HG03378 (cell line): ENCODE measurements around the gene CDC7.
"Not testable (repeated sequence)": the region's sequence is repeated elsewhere in the genome, so short reads cannot be mapped to it uniquely, and the experiment has no call there.

Experiments used
- ATAC-seq: cut with Tn5 transposase; IDR thresholded peaks from one replicate; pipeline ENCODE4 v1.9.1; 2021; ENCODE audit warnings: mild to moderate bottlenecking, moderate library complexity; ENCODE audit not compliant: unreplicated experiment

CDC7 gene

DNA sequence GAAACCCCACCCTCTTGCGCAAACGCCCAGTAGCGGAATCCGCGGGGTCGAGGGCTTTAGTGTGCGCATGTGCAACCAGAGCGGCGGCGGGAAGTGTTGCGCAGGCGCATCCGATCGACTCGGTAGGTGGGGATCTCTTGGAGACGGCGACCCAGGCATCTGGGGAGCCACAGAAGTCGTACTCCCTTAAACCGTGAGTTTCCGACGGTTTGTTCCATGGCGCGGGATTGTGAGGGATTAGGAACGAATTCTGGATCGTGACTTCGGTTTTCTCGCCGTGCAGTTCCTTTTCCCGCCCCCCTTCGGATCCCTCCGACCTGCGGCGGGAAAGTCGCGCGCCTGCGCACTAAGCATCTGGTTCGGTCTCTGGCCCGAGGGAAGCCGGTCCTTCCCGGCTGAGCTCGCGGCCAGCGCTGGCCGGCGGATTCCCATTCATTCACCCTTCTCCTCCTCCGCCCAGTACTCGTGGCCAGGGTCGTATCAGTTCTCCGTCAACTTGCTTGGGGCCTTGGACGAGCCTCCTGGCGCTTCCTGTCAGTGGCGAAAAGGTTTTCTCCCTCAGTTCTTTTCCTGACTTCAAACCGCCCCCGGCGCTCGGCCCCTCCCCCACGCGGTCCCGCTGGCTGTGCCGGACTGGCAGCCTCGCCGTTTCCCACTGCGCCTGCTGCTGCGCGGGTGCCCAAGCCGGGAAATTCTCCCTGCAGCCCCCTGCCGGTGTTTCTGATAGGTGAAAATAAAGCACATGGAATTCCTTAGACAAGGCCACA is at the start of gene CDC7:
Gene CDC7, plus strand, starts transcription at position 96 of the 767 bp plus-strand sequence. CDS start 866 bp downstream, outside the sequence.
- ATAC-seq = peak; percentile 78

DNA sequence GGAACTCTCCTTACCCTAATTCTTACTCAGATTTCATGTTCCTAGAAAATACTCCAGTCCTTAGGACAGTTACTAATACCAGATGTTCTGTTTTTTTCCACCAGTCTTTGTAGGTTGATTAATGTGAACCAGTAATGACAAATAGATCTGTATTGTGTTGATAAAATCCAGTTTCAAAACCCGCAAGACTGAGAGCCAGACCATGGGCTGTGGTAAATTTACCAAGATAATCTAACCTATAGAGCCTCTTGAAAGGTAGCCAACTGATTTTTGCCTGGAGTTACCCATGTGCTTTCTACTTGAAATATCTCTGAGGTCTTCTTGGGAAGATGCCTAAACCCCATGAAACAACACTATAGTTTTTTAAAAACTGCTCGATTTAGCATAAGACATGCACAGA is 46.5 kb upstream of the CDC7 start:
- ATAC-seq = no peak

DNA sequence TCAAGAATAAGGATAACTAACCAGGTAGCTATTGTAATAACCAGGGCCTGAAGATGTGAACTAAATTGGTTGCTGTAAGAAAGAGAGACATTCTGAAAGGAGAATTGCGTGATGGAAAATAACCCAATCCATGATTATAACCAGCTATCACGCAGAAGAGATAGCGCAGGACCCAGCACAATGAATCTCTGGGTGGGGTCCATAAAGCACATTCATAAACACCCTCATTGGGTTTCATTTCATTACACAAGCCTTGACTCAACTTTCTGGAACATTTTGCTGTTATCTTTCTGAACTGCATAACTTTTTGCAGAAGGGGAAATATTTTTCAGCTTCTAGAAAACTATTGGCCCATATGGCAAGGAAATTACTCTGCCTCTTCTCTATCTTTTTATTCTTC is 45.3 kb upstream of the CDC7 start:
- no peak for ATAC-seq

DNA sequence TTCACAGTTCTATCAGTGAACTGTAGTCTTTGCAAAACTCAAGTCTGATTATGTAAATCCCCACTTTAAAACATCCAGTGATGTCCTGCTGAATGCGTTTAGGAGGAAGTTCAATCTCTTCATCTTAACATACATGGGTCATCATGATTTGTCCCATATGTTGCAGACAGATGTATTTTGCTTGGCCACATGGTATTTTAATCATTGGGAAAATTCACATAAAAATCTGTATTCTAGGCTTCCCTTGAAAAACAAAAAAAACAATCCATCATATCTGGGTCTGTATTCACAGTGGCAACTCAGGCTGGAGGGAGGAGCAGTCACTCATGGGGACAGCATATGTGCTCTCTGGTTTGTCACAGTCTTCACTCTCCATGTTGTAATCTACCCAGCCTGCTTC is 44.8 kb upstream of the CDC7 start:
- ATAC-seq = no peak

DNA sequence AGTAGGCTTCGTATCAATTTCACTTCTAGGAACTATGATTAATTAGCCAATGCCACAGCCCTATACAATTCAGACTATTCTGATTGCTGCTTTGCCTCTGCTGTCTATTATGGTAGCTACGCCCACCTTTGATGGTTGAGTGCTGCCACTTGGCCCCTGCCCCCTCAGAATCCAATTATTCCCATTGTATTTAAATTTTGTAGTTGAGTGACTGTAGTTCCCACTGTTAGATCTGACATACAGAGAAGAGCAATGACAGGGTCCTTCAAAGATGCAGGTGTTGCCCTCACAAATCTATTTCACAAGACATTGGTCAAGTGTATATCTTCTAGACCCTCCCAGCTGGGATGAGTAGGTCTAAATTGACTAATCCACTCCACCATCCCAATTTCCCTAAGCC is 35.3 kb upstream of the CDC7 start:
- not testable (repeated sequence) for ATAC-seq

DNA sequence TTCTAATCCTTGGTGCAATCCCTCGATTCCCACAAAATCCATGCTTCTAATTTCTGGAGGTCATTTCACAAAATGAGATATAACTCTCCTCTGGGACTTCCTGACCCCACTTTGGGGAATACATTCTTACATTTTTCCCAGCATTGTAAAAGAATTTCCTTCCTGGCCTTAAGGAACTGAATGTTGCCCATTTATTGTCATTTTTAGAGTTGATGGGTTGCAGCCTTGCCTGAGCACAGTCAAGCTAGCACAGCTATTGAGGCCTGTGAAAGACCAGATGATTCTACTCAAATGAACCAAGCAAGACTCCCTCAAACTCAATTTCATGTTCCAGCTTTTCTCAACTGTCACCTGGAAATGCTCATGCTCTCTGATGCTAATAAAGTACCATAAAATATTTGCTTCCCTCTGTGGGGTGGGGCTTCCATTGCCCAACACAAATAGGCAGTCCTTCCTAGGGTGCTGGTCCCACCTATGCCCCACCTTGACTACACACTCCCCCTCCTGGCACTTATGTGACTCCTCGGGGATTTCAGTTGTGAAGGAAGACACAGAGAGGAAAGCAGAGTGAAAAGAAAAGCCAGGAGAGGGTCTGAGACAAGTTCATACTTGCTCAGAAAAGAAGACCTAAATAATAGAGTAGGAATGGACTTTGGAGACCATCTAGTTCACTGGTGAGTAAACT is 24.0 kb upstream of the CDC7 start:
- no peak for ATAC-seq

DNA sequence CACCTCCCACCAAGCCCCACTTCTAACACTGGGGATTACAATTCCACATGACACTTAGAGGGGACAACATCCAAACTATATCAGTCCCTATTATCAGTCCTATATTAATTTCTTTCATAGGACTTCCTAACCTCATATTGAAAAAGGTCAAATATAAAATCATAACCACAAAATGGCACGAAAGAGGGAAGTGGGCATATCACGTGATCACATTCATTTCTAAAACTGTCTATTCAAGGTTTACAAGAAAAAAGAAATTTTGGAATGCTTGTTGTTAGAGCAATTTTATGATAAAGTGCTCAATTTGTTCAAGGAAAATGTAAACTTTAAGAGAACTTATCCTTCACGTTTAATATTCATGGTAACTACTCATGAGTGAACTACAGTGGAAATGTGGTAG is 13.2 kb upstream of the CDC7 start:
- ATAC-seq = no peak

DNA sequence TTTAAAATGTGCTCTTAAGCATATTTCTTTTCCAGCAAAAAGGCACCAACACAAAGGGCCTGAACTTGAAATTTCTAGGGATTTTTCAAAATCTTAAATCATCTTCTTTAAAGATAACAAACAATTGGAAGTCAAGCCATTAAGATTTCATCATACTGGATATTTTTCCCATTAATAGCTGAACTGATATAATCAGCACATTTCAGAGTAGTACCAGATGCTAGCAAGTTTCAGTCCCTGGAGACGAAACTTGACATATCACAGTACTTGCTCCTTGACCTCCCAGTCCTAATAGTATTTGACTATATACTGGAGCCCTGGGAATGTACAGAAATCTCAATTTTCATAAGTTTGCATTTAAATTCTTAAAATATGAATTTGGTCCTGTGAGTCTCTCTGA is 10.2 kb upstream of the CDC7 start:
- no peak for ATAC-seq

DNA sequence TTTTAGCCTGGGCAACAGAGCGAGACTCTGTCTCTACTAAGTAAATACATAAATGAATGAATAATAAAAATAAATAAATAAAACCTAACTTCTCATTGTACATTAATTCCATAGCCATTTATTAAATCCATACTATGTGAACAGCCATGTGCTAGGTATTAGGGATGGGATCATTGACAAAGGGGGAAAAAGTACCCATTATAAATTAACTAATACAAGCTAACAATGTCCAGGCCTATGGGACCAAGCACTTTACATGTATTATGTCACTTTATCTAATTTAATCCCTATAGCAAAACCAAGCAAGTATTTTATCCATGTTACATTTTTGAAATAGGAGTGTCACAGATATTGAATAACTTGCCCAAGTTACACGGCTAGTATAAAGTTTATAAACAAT is 2.6 kb upstream of the CDC7 start:
- ATAC-seq = no peak

DNA sequence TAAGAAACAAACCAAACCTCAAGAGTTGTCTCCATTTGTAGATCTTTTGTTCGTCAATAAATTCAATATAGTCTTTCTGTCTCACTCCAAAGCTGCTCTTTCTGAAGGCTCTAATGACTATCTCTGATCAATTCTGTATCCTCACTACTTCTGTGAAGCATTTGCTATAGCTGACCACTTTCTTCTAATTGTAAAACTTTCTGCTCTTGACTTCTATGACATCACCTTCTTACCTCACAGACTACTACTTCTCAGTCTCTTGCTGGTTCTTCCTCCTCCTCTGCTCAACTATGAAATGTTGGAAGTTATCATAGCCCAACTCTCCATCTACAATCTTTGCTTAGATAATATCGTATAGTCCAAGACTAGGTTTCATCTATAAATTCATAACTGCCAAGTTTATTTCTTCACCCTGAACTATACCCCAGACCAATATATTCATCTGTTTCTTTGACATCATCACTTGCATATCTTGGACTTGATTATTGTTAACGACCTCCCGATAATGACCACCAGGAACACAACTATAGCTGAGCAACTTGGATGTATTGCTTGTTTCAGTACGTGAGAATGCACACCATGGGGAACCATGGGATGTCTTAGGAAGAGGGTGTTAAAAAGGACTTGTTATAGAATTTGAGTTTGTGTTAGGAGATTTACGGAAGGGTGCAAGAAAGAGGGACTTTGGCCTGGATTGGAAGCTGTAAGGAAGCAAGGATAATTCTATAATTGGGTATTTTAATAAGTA is 2.0 kb upstream of the CDC7 start:
- ATAC-seq = no peak

DNA sequence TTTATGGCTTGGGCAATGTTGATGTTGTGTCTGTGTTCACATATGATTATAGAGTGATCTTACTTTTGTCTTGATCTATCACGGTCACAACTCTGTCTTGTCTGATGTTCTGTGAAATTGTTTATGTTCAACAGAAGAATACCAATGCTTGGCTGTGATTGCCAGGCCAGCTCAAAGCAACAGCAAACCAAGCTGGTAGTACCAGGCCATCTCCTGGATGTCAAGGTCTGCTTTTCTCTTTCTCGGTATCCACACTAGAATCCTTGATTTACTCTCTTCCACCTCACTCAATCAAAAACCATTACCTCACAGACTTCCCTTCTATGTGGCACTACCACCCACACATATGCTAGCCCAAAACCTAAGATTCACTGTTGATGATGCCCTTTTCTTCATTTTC is 1.3 kb upstream of the CDC7 start:
- ATAC-seq = no peak

DNA sequence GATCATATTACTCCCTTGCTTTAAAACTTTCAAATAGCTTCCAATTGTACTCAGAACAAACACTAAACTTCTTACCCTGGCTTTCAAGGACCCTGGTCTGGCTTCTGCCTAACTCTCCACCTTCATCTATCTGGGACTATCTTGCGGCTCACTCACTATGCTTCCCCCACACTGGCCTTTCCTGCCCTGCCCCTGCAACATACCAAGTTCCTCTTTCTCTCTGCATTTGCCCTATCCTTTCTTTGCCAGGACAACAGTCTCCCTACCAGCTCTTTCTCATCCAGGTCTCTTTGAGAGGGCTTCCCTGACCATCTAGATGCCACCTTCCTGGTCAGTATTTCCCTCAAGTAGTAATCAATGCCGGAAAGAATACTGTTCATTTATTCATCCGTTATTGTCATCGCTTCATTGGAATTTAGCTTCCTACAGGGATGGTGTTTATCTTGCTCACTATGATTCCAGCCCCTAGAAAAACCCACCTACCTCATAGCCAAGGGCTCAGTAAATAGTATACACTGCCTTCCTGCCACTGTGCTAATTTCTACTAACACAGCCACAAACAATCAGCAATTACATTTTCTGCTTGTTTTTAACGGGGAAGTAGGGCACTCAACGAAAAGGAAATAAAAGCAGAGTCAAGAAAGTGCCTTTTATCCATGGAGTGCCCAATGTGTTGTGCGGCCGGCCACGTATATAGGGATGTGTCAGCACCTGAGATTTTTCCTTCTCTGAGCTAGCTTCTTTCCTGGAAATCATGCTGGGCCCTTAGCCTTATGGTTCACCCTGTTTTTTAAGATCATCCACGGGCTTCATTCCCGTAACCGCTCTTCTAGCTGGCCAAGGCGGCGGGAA is 521 bp upstream of the CDC7 start:
- peak; percentile 21 for ATAC-seq

DNA sequence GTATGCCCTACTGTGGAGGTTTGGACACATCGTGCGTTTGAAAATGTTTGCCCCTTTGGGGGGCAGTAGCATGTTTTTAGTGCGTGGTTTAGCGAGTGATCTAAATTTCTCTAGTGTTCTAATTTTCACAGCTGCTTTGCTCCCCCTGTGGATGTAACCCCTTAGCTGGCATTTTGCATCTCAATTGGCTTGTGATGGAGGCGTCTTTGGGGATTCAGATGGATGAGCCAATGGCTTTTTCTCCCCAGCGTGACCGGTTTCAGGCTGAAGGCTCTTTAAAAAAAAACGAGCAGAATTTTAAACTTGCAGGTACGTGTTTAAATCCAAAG is 836 bp downstream of the CDC7 start:
- ATAC-seq = peak; percentile 5

DNA sequence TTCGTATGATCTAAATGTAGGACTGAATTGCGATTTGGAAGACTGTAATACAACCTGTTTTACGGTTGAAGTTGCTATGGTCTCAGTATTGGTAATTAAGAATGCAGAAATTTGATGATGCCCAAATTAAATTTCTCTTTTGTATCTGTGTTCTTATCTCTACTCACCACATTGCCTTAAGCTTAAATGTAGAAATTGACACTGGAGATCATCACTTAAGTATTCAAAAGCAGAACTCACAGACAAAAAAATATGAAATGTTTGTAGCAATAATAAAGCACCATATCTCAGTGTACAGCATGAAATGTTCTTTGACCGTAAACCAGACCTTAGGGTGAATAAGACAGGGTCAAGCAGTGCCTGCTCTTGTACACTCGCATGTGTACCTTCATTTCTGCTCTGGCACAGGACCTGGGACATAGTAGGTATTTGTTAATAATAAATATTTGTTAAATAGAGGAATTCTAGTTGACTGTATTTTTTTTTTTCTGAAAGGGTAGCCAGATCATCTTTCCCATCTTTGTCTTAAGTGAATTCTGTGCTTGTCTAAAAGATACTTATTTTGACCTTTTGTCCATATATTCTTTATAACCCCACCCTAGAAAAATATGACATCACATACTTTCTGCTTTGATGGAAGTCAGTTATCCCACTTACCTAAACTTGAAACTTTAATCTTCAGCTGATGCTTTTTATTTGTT is 1.5 kb downstream of the CDC7 start:
- no peak for ATAC-seq

DNA sequence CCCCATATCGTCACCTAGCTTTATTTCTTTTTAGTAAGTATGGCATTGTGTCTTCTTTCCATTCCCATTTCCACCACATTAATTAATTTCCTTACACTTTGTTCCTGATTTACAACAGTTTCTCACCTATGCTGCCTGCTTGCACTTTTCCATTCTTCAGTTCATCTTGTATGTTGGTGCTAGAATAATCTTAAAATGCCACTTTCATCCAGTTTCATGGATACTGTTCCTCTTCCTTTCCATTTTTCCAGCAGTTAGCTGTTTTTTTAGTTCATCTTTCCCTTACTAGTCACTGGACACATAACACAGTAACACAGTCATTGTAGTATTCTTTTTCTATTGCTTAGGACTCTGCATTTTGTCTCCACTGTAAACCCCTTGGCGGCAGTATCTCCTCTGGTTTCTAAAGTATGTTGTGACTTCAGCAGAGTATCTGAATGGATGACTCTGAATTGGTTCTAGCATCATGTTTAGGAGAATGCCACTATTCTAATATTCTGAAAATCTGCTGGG is 2.1 kb downstream of the CDC7 start:
- ATAC-seq = no peak

DNA sequence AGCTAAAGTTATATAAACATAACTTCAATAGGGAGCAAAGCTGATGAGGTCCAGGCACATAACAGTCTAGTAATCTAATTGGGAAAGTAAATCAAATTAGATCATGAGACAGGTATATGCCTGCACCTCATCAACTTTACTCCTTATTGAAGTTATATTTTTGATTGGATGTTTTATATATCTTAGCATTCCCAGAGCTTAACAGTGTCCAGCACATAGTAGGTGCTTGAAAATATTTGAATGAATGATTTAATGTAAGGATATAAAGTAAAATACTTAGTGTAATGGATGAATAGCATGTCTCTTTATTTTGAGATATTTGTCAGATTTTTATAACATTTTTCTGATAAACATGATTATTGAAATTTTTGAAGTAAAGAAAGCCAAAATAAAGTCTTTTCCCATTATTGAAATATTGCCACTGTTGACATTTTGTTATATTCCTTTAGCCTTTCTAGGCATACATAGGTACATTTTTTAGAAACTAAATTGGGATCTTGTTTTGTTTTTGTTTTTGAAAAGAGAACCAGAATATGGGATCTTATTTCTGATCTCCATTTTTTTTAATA is 2.8 kb downstream of the CDC7 start:
- ATAC-seq = no peak

DNA sequence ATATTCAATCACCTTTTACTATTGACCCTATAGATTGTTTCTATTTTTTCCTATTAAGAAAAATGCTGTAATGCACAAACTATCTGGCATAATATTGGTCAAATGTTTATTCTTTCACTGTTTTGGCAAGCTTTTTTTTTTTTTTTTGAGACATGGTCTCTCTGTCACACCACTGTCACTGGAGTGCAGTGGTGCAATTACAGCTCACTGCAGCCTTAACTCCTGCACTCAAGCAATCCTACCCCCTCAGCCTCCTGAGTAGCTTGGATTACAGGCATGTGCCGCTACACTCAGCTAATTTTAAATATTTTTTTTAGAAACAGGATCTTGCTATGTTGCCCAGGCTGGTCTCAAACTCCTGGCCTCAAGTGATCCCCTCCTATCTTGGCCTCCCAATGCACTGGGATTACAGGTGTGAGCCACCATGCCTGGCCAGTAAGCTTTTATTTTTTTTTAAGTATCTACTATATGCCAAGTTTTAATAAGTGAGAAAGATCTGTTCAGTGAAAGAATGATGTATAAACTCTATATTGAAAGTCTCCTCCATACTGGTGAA is 3.4 kb downstream of the CDC7 start:
- ATAC-seq = no peak

DNA sequence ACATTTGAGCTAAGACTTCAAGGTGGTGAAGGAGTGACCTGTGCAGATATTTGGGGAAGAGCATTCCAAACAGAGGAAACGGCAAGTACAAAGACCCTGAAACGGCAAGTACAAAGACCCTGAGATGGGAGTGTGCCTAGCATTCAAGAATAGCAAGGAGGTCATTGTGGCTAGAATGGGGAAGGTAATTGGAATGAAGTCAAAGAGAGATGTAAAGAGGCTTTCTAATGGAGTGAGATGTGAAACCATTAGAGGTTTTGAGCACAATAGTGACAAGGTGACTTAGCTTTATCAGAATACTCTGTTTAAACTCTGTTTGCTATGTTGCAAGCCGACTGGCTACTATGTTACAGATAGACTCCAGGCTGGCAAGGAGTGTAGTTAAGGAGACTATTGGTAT is 4.4 kb downstream of the CDC7 start:
- no peak for ATAC-seq

DNA sequence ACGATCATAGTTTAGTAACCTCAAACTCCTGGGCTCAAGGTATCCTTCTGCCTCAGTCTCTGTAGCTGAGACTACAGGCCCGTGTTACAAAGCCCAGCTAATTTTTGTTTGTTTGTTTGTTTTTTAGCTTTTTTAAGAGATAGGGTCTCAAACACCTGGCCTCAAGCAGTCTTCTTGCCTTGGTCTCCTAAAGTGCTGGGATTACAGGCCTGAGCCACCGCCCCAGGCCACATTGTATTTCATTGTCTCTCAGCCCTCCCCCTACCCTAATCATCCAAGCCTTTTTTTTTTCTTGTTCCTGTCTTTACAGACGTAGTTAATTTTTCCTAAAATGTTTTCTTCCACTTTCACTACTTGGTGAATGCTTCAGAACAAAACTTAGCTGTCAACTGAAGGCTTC is 5.4 kb downstream of the CDC7 start:
- no peak for ATAC-seq

DNA sequence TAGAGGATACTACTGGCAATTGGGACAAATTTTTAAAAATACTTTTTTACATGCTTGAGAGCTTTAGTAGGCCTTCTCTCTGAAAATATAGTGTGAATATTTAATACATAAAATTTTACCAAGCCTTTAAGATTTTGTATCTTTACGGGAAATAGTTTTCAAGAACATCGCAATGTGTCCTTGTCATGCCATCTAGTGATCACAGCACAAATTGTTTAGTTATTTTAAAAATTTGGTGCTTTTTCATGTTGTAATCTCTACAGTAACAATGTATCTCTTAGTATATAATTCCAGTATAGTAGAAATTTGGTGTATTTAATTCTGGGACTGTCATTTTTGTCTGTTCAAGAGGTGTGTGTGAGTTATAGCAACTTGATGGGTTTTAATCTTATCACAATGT is 6.7 kb downstream of the CDC7 start:
- ATAC-seq = no peak
